ENCODE data around the gene HSD17B2. TPM values are rescaled to one million over a fixed set of nuclear protein-coding genes. Genes with fewer than 3 reads are reported as not detected.

Gene HSD17B2
- polyA plus RNA-seq, 3 donors: not detected

DNA sequence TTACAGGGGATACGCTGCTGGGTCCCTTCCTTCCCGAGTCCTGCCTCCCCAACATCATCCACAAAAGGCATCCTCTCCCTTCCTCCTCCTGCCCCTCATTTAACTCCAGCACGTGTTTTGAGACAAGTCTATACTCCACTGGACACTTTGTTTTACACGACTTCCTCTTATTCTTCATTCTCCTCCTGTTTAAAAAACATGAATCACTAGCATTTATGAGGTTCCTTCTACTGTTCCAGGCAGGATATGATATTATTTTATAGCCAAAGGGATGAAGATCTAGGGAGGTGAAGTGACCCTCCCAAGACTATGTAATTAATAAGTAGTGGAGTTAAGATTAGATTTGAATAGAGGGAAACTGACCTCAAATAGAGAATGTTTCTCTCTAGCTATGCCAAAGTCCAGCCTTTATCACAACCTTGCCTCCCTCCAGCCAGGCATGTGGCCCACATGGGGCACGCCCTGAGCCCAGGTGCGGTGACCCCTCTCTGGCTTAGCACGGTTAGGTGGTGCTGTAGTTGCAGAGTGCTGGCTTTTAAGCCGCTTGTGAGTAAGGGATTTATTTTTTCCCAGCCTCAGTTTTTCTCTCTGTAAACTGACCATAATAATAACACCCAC lies 1.3 kb upstream of the HSD17B2 start:
- H4K20me1 ChIP-seq (ENCODE audit: insufficient read depth, low read length): no peaks in the 10 kb centered on the region
- Mint-ChIP-seq H3K4me1 (no peaks in the 10 kb centered on the region), H3K36me3 (no peaks in the 10 kb centered on the region), H3K27me3 (ENCODE audit: low read depth in 3 of 3) (peaks cover 0 to 12% (median 6%) of the 10 kb centered on the region in 3 donors), H3K27ac (no peak overlapping the region), H3K4me3 (peak overlapping the region in 1 of 2 donors; percentile 21), H3K9me3 (no peaks in the 10 kb centered on the region)
- no peak overlapping the region for H2AFZ ChIP-seq (ENCODE audit: insufficient read depth, low read depth, low read length, poor library complexity, severe bottlenecking)
- H3K27ac ChIP-seq (ENCODE audit: low read depth in 1 of 2, low read length in 2 of 2): no peak overlapping the region
- intact Hi-C loops (cut with micrococcal nuclease): loop anchor here (5.0 kb wide), 1 partner anchor 199 kb away; no protein-coding TSS in a partner anchor
- no peak for DNase-seq
- H3K27me3 ChIP-seq (ENCODE audit: control insufficient read depth in 2 of 2, insufficient read depth in 2 of 2, low read length in 2 of 2): no peaks in the 10 kb centered on the region
- no peak overlapping the region for H3K4me3 ChIP-seq (replicated peaks in 1 of 3; ENCODE audit: low read depth in 2 of 3, low read length in 3 of 3)
- H3K9me3 ChIP-seq (replicated peaks in 1 of 2; ENCODE audit: control insufficient read depth in 1 of 2, insufficient read depth in 1 of 2, low read length in 2 of 2): no peaks in the 10 kb centered on the region
- H3K36me3 ChIP-seq (replicated peaks in 1 of 2; ENCODE audit: control insufficient read depth in 1 of 2, insufficient read depth in 2 of 2, low read length in 2 of 2): no peaks in the 10 kb centered on the region
- WGBS (ENCODE audit: insufficient coverage): 61% methylated on average over 3 of the region's 8 CpGs
- no peak for TF ChIP-seq CTCF (IDR thresholded peaks at IDR 0.05)
- no peak overlapping the region for H3K4me2 ChIP-seq (replicated peaks; ENCODE audit: extremely low read depth, low read length, poor library complexity, severe bottlenecking)
- H3K9ac ChIP-seq (ENCODE audit: insufficient read depth, low read length, poor library complexity, severe bottlenecking): no peak overlapping the region
- H3K4me1 ChIP-seq (ENCODE audit: control insufficient read depth in 1 of 2, insufficient read depth in 2 of 2, low read length in 2 of 2): no peaks in the 10 kb centered on the region
- no peaks in the 10 kb centered on the region for H3K79me2 ChIP-seq (ENCODE audit: insufficient read depth, low read length)

DNA sequence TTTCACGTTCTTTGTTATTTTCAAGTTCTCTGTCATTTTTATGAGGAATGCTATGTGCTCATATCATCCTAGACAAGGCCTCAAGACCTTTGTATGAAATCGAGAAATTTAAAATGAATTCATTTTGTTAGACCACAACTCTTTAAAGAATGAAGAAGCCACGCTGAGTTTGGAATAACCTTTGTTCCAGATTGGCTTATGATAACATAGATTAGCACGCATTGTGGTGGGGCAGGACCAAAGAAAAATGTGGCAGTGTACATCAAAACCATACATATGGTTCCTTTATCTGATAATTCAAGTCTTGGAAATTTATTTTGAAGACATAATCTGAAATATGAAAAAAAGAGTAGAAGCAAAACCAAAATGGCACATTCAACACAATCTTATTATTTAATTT lies 2.2 kb downstream of the HSD17B2 start:
- intact Hi-C loops (cut with micrococcal nuclease): no loop called here
- H3K36me3 Mint-ChIP-seq: no peaks in the 10 kb centered on the region
- H3K4me3 Mint-ChIP-seq: no peak overlapping the region
- no peak for TF ChIP-seq CTCF (IDR thresholded peaks at IDR 0.05)
- WGBS (ENCODE audit: insufficient coverage): no CpG with 5 or more reads among the region's 4 CpGs
- no peak overlapping the region for H3K4me2 ChIP-seq (replicated peaks; ENCODE audit: extremely low read depth, low read length, poor library complexity, severe bottlenecking)
- no peaks in the 10 kb centered on the region for H3K36me3 ChIP-seq (replicated peaks in 1 of 2; ENCODE audit: control insufficient read depth in 1 of 2, insufficient read depth in 2 of 2, low read length in 2 of 2)
- no peak overlapping the region for H3K9ac ChIP-seq (ENCODE audit: insufficient read depth, low read length, poor library complexity, severe bottlenecking)
- peaks cover 2 to 12% (median 6%) of the 10 kb centered on the region in 3 donors for H3K27me3 Mint-ChIP-seq (ENCODE audit: low read depth in 3 of 3)
- no peaks in the 10 kb centered on the region for H3K4me1 ChIP-seq (ENCODE audit: control insufficient read depth in 1 of 2, insufficient read depth in 2 of 2, low read length in 2 of 2)
- peaks cover 0 to 3% (median 0%) of the 10 kb centered on the region in 7 donors for H3K9me3 Mint-ChIP-seq
- H3K79me2 ChIP-seq (ENCODE audit: insufficient read depth, low read length): no peaks in the 10 kb centered on the region
- H3K27me3 ChIP-seq (ENCODE audit: control insufficient read depth in 2 of 2, insufficient read depth in 2 of 2, low read length in 2 of 2): no peaks in the 10 kb centered on the region
- no peak overlapping the region for H3K27ac ChIP-seq (ENCODE audit: low read depth in 1 of 2, low read length in 2 of 2)
- no peaks in the 10 kb centered on the region for H3K4me1 Mint-ChIP-seq
- no peak overlapping the region for H3K4me3 ChIP-seq (replicated peaks in 1 of 3; ENCODE audit: low read depth in 2 of 3, low read length in 3 of 3)
- no peak overlapping the region for H2AFZ ChIP-seq (ENCODE audit: insufficient read depth, low read depth, low read length, poor library complexity, severe bottlenecking)
- no peak for DNase-seq
- no peaks in the 10 kb centered on the region for H3K9me3 ChIP-seq (replicated peaks in 1 of 2; ENCODE audit: control insufficient read depth in 1 of 2, insufficient read depth in 1 of 2, low read length in 2 of 2)
- H4K20me1 ChIP-seq (ENCODE audit: insufficient read depth, low read length): no peaks in the 10 kb centered on the region
- no peak overlapping the region for H3K27ac Mint-ChIP-seq
